DOHH2 (cell line): ENCODE measurements around the gene TMEM95.

Source experiments
- EZH2phosphoT487 ChIP-seq: fragments of 200-600 bp; sonication (generic); IDR thresholded peaks from 2 replicates; pipeline ENCODE4 v1.6.1; 2017; ENCODE audit warnings: borderline replicate concordance, mild to moderate bottlenecking, antibody characterized with exemption, low read length, moderate library complexity, mixed read lengths
- TF ChIP-seq, protein P1 (sequence below): fragments of 200-600 bp; sonication (generic); IDR thresholded peaks from one replicate; pipeline ENCODE4 v1.5.1; 2014; ENCODE audit warnings: antibody characterized with exemption, mild to moderate bottlenecking, low read depth, low read length; ENCODE audit not compliant: poor library complexity, severe bottlenecking

DNA sequence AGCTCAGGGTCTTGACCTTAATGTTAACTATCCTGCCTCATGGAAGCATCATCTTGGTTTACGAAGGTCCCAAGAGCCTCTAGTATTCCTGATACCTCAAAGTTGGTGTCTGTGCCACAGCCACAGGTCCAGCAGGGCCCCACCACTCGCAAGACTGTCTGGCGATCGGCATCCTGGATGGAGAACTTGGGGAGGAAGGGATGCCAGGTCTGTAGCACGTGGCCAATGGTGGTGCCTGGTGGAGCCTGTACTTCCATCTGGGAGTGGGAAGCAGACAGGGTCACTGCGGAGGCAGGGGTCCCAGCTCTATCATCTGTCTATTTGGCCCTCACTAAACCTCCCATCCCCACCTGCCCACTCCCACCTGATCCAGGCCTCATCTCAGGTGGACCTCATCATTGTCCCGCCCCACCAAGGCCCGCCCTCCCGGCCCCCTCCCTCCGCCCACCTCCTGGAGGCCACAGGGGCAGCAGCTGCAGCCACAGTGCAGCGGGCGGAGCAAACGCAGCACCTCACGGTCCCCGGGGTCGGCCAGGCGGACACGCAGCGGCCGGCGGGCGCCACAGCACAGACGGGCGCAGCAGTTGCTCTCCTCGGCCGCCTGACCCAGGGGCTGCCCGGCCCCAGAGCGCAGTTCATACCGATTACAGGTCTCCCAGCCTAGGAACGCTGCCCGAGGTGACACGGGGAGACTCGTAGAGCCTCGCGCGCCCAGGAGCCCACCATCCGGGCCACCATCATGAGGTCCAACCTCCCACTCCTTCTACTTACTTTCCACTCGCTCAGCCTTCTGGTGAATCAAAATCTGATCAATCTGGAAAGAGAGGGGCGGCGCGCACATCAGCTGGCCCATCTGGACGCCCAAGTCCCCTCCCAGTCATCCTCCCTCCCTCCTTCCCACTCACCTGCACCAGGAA is 38.0 kb downstream of the TMEM95 start:
- TF ChIP-seq, protein P1, sequence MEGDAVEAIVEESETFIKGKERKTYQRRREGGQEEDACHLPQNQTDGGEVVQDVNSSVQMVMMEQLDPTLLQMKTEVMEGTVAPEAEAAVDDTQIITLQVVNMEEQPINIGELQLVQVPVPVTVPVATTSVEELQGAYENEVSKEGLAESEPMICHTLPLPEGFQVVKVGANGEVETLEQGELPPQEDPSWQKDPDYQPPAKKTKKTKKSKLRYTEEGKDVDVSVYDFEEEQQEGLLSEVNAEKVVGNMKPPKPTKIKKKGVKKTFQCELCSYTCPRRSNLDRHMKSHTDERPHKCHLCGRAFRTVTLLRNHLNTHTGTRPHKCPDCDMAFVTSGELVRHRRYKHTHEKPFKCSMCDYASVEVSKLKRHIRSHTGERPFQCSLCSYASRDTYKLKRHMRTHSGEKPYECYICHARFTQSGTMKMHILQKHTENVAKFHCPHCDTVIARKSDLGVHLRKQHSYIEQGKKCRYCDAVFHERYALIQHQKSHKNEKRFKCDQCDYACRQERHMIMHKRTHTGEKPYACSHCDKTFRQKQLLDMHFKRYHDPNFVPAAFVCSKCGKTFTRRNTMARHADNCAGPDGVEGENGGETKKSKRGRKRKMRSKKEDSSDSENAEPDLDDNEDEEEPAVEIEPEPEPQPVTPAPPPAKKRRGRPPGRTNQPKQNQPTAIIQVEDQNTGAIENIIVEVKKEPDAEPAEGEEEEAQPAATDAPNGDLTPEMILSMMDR: no peak
- TF ChIP-seq EZH2phosphoT487: no peak
